ENCODE results near the gene ITPR1. TPM values are rescaled to one million over a fixed set of nuclear protein-coding genes. Genes with fewer than 3 reads are reported as not detected.
A peak's percentile ranks its signal among the peaks of the same experiment; 100 is the strongest.

Gene ITPR1
- total RNA-seq, 2 experiments from 2014 or later, result 84.4 to 104 TPM

GRCh38 chr3:4497005-4497692 lies 4.0 kb downstream of the ITPR1 start:
- H3K4me3 ChIP-seq (ENCODE audit: low read depth, low read length, poor library complexity, severe bottlenecking), result peak overlapping the region; percentile 91
- H2AFZ ChIP-seq (ENCODE audit: low read length), result no peak overlapping the region
- intact Hi-C loops (cut with micrococcal nuclease; ENCODE audit: unreplicated experiment), result no loop called here
- no TSS peak for BruUV-seq (replicated peaks)
- H3K4me2 ChIP-seq (ENCODE audit: low read length), result peak overlapping the region; percentile 85
- no peak overlapping the region for H3K27ac ChIP-seq (ENCODE audit: low read depth, low read length, poor library complexity, severe bottlenecking)
- H3K9me2 ChIP-seq (ENCODE audit: insufficient read depth, low read length), result no peaks in the 10 kb centered on the region
- no peak for TF ChIP-seq EZH2phosphoT487 (IDR thresholded peaks at IDR 0.05; ENCODE audit: borderline replicate concordance, low read depth, low read length)
- TF ChIP-seq, protein P1, sequence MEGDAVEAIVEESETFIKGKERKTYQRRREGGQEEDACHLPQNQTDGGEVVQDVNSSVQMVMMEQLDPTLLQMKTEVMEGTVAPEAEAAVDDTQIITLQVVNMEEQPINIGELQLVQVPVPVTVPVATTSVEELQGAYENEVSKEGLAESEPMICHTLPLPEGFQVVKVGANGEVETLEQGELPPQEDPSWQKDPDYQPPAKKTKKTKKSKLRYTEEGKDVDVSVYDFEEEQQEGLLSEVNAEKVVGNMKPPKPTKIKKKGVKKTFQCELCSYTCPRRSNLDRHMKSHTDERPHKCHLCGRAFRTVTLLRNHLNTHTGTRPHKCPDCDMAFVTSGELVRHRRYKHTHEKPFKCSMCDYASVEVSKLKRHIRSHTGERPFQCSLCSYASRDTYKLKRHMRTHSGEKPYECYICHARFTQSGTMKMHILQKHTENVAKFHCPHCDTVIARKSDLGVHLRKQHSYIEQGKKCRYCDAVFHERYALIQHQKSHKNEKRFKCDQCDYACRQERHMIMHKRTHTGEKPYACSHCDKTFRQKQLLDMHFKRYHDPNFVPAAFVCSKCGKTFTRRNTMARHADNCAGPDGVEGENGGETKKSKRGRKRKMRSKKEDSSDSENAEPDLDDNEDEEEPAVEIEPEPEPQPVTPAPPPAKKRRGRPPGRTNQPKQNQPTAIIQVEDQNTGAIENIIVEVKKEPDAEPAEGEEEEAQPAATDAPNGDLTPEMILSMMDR (conservative IDR thresholded peaks at IDR 0.05; ENCODE audit: low read length), result no peak
- H3K9me3 ChIP-seq (ENCODE audit: low read length), result no peaks in the 10 kb centered on the region
- H3K4me1 ChIP-seq (ENCODE audit: insufficient read depth, low read length, poor library complexity, severe bottlenecking), result peaks cover 39% of the 10 kb centered on the region
- CTCF ChIA-PET (ENCODE audit: unreplicated experiment), result no interaction called here
- no peak for DNase-seq (ENCODE audit: low spot score)
- POLR2A ChIA-PET, result interaction anchor here (1.6 kb wide), 1 partner anchor 10 kb away, joined by 4 read pairs; no protein-coding TSS in a partner anchor
- H3K36me3 ChIP-seq (ENCODE audit: insufficient read depth, low read length), result peaks cover 63% of the 10 kb centered on the region
- H4K20me1 ChIP-seq (ENCODE audit: insufficient read depth, low read length), result peaks cover 9% of the 10 kb centered on the region; the same call in 1 of the 2 replicates
- H3K79me2 ChIP-seq (ENCODE audit: insufficient read depth, low read depth, low read length), result peaks cover 47% of the 10 kb centered on the region

- Histone ChIP-seq H3K9me2 (ENCODE audit: insufficient read depth, low read length) (no peaks in the 10 kb centered on the region), H3K9me3 (ENCODE audit: low read length) (no peaks in the 10 kb centered on the region), H3K4me2 (ENCODE audit: low read length) (no peak overlapping the region), H3K79me2 (ENCODE audit: insufficient read depth, low read depth, low read length) (peaks cover 47% of the 10 kb centered on the region), H2AFZ (ENCODE audit: low read length) (no peak overlapping the region), H3K4me1 (ENCODE audit: insufficient read depth, low read length, poor library complexity, severe bottlenecking) (peaks cover 43% of the 10 kb centered on the region), H3K4me3 (ENCODE audit: low read depth, low read length, poor library complexity, severe bottlenecking) (no peak overlapping the region), H3K36me3 (ENCODE audit: insufficient read depth, low read length) (peaks cover 64% of the 10 kb centered on the region), H4K20me1 (ENCODE audit: insufficient read depth, low read length) (peaks cover 9% of the 10 kb centered on the region; the same call in 1 of the 2 replicates), H3K27ac (ENCODE audit: low read depth, low read length, poor library complexity, severe bottlenecking) (no peak overlapping the region)
- TF ChIP-seq, protein P1 (conservative IDR thresholded peaks at IDR 0.05; ENCODE audit: low read length), result no peak
- TF ChIP-seq EZH2phosphoT487 (IDR thresholded peaks at IDR 0.05; ENCODE audit: borderline replicate concordance, low read depth, low read length), result no peak
- POLR2A ChIA-PET, result interaction anchor here (1.6 kb wide), 1 partner anchor 10 kb away, joined by 4 read pairs; no protein-coding TSS in a partner anchor
- no TSS peak for BruUV-seq (replicated peaks)
- CTCF ChIA-PET (ENCODE audit: unreplicated experiment), result no interaction called here
- intact Hi-C loops (cut with micrococcal nuclease; ENCODE audit: unreplicated experiment), result no loop called here
- DNase-seq (ENCODE audit: low spot score), result no peak
These were observed 4.7 kb downstream of the ITPR1 start for GRCh38 chr3:4497843-4498324.

DNA sequence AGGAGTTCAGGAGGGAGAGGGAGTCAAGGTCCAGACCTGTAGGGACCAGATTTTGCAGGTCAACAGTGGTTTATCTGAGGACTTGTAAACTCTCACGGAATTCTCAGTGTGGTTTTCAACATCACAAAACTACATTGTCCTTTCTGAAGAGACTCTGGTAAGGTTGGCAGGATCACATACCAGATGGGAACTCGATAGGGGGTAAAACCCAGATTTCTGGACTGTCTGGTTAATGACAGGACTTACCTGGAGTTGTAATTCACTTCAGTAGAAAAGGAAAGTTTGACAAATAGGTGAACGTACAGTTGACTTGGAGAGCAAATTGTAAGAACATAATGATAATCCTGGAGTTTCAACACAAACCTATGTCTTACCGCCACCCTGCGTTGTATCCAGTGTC lies 5.3 kb downstream of the ITPR1 start:
- H4K20me1 ChIP-seq (ENCODE audit: insufficient read depth, low read length), result peaks cover 9% of the 10 kb centered on the region; the same call in 1 of the 2 replicates
- CTCF ChIA-PET (ENCODE audit: unreplicated experiment), result no interaction called here
- H3K4me3 ChIP-seq (ENCODE audit: low read depth, low read length, poor library complexity, severe bottlenecking), result no peak overlapping the region
- no peaks in the 10 kb centered on the region for H3K9me2 ChIP-seq (ENCODE audit: insufficient read depth, low read length)
- H3K4me1 ChIP-seq (ENCODE audit: insufficient read depth, low read length, poor library complexity, severe bottlenecking), result peaks cover 48% of the 10 kb centered on the region
- no peak overlapping the region for H2AFZ ChIP-seq (ENCODE audit: low read length)
- no peak for DNase-seq (ENCODE audit: low spot score)
- no peak overlapping the region for H3K4me2 ChIP-seq (ENCODE audit: low read length)
- no TSS peak for BruUV-seq (replicated peaks)
- peaks cover 64% of the 10 kb centered on the region for H3K36me3 ChIP-seq (ENCODE audit: insufficient read depth, low read length)
- H3K9me3 ChIP-seq (ENCODE audit: low read length), result no peaks in the 10 kb centered on the region
- TF ChIP-seq, protein P1 (conservative IDR thresholded peaks at IDR 0.05; ENCODE audit: low read length), result no peak
- no peak for TF ChIP-seq EZH2phosphoT487 (IDR thresholded peaks at IDR 0.05; ENCODE audit: borderline replicate concordance, low read depth, low read length)
- POLR2A ChIA-PET, result no interaction called here
- peaks cover 46% of the 10 kb centered on the region for H3K79me2 ChIP-seq (ENCODE audit: insufficient read depth, low read depth, low read length)
- intact Hi-C loops (cut with micrococcal nuclease; ENCODE audit: unreplicated experiment), result no loop called here
- no peak overlapping the region for H3K27ac ChIP-seq (ENCODE audit: low read depth, low read length, poor library complexity, severe bottlenecking)
